HL-60/S4 treated with phorbol 12-myristate 13-acetate at 8.2 ng/mL for 4 days and 3 days (cell line): ENCODE measurements around the gene QDPR.

Source experiments
- in situ Hi-C: fragments of 300-500 bp; cut with MboI; formaldehyde crosslinking; loops from 2 replicates; pipeline ENCODE4 v1.15.0; 2022; ENCODE audit warnings: low sequenced_read_pairs

QDPR gene

DNA sequence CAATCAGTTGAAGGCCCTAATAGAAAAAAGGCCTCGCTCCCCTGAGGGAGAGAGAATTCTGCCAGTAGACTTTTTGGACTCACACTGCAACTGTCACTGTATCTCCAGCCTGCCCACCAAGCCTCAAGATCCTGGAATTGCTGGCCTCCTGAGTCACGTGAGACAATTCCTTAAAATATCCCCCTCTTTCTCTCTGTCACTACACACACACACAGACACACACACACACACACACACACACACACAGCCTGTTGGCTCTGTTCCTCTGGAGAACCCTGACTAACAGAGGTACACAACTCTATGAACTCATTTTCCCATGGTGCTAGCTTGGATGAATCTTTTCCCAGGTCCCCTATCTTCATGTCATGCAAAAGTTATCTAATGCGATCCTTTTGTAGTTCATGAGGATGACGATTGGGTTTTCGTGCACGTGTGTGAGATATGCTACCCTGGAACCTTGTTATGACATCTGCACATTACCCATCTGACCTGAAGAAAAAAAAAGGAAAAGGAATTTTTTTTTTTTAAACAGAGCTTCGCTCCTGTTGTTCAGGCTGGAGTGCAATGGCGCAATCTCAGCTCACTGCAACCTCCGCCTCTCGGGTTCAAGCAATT, 16.8 kb upstream of the QDPR start:
- in situ Hi-C loops = no loop called here

DNA sequence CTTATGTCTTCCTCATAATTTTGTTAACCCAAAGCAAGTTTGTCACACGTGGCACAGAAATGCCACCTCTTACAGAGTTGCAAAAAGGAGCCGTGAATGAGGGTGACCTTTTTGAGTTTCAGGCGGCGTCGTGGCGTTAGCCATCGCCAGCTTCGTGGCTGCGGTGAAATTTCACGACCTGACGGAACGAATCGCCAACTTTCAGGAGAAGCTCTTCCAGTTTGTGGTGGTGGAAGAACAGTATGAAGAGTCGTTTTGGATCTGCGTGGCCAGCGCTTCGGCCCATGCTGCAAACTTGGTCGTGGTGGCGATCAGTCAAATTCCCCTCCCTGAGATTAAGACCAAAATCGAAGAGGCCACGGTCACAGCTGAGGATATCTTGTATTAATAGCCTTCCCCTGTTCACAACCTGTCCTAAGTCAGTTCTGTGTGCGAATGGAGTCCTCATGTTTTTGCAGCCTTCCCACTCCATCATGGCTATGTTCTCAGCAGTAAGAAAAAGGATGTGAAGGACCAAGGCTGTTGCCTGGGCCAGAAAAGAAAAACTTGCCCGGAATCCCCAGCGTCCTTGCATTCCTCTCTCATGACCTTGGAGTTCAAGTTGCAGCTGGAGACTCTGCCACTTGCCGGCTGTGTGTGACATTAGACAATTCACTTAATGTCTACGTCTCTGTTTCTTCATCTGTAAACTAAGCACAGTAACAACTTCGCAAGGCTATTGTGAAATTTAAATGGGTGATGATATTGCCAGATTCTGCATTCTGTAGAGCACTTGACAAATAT, 15.0 kb upstream of the QDPR start:
- in situ Hi-C loops = no loop called here

DNA sequence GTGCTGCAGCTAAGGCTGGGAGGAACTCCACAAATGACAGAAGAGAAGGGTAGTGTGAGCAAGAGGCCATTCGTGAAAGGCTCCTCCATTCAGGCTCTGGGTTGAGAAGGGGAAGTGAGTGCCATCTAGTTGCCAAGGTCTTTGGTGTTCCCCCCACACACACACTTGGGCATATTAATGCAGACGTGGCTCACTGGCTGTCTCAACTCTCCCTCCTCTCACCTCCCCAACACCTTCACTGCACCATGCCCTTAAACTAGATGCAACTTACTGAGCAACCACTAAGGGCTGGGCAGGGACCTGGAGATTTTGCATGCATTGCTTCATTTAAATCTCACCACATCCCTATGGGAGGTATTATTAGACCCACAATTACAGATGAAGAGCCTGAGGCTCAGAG, 11.8 kb upstream of the QDPR start:
- in situ Hi-C loops = no loop called here

DNA sequence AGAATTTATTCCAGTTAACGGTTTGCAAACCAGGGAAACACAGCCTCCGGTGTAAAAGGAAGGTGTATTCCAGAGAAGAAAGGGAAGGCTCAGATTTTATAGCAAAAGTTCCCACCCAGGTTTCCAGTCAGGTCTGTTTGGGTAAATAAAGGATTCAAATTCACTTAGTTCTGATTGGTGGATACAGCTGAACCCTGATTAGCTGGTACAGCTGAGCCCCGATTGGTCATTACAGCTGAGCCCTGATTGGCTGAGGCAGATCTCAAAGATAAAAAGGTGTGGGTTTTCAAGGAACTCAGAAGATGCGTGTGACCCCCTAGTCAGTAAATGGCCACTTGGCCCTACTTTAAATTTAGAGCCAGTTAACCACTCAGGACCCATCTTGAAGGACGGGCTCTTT, 9.7 kb upstream of the QDPR start:
- in situ Hi-C loops = no loop called here

DNA sequence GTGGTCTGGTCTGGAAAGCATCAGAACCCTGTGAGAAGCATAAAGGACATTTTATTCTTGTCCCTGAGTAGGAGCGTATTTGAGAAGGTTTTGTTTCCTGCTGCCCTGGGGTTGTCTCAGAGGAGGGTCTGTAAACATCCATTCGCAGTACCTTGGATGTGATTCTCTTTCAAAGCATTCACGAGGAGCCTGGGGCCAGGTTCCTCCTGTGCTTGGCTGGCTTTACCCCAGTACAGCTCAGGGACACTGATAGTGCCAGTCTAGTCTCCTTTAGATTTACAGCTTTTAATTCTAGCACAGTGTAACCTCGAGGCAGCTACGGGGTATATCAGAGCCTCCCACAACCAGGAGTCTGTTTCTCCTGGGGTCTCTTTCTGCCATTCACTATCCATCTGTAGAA, 5.8 kb upstream of the QDPR start:
- in situ Hi-C loops = no loop called here

DNA sequence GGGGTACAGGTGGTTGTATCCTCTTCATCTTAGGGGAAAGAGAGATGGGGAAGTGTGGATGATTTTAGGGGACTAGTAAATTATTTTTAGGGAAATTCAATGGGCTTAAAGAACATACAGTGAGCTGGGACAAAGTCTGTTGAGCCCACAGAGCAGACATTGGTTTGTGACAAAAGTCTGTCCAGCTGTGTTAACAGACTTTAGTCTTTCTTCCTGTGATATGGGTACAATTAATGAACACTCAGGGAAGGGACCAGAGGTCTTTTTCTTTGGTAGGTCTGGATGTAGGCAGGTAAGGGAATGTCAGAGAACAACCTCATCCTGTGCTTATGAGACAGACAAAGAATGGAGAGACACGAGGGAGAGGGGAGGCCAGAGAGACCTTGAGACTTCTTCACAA, 5.1 kb upstream of the QDPR start:
- in situ Hi-C loops = no loop called here

DNA sequence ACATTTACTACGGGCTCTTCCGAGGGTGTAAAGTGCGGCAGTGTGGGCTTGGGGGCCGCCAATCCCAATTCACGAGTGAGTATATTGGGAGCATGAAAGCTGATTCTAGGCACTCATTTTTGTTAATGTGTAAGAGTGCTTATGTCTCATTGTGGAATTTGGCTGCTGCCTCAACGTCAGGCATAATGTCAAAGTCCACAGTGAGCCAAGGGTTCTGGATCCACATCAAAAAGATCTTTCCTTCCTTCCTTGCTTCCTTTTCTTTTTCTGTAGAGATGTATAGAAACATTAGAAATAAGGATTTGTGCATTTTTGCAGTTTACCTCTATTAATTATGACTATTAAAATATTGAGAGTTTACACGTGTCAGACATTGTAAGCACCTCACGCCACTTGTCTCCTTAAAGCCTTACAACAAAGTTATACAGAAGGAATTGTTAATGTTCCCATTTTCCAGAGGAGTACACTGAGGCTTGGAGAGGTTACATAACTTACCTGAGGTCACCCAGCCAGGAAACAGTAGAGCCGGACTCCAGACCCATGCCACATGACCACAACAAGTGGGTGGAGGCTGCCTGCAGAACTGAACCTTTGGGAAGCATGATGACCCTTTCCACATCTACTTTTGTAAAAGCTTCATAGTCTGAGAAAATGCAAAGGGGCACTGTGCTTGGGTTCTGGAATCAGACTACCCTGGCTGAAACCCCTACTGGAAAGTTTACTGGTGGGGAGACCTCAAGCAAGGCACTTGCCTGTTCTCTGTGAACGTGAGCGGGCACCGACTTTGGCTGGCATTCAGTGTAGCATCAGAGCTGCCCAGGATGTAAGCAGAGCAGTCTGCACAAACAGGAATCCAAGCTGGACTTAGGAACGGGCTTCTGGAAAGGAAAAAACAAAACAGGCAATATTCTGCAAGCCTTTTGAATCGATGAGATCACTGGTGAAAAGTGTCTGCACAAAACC, 3.8 kb upstream of the QDPR start:
- in situ Hi-C loops = no loop called here

DNA sequence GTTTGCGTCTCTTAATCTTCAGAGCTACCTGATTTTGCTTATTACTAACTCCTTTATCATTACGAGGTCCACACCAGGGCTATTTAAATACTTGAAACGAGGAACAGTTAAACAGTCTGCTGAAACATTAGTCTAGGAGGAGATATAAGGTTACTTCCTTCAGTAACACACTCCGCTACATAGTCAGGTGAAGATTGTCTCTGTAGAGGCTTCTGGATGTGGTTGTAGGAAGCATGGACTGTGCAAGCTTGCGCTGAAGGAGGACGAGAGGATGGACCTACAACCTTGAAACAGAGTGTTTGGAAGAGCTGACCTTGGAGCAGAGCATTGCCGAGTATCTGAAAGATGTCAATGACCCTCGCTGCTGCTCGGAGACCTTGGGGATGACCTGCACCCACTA, 3.0 kb upstream of the QDPR start, which contains the start of gene CLRN2:
Gene CLRN2, plus strand, starts transcription at position 301 of the 400 bp plus-strand sequence. CDS start 102 bp downstream, outside the sequence.
- in situ Hi-C loops = no loop called here

DNA sequence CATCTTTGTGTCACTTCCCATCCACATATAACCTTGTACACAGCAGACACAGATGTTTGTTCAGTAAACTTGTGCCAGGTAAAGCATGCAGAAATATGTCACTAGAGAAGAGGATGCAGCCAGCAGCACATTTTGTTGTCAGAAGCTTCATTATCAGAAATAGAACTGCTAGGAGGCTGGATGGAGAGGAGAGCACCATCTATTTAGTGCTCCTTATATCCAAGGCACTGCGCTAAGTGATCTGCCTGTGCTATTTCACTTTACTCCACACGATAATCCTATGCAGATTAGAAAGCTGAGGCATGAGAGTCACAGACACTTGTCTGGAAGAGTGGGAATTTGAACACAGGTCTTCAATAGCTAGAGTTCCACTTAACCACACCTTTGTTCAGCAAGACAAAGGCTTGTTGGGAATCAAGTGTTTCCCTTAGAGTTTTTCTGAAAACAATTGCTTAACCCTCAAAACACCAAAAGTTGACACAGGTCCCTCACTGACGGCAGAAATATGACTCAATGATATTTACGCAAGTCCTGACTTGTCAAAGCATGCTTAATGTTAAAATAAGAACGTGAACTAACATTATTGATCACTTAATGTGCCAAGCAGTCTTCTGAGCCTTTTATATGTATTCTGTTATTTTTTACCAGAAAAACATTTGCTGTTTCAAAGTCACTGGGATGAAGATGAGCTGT, 1.2 kb upstream of the QDPR start:
- in situ Hi-C loops = no loop called here

DNA sequence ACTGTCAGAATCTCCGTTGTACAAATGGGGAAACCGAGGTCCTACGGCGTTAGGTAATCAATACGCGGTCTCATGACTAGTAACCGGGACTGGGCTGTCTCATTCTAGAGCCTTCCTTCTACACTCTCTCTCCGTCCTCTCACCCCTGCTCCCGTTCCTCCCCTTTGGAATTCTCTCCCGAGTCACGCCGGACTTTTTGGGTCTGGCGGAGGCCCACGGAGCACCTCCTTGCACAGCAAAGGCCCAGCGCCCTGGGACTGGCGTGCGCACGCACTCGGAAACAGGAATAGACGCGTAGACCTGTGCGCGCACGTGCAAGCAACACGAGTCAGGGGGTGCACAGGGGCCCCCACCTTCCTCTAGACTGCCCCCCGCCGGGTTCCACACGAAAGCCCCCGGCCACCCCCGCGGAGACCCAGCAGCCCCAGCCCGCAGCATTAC, 361 bp downstream of the QDPR start:
- in situ Hi-C loops = no loop called here

DNA sequence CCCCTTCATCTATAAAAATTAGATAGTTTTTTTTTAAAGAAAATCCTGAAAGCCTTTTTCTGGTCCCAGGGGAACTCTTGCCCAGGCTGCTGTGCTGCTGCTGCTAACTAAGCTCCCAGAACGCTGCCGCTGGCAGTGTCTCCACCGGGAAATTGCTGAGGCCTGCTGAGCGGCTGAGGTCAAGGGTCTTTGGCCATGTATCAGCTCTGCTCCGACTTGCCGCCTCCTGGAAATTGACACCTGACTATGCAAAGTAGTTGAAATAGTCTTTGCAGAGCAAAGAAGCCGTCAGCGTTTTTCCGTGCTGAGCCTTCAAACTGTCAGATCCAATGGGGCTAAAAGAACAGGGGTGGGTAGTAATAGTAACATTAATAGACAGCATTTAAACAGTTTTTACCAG, 839 bp downstream of the QDPR start:
- in situ Hi-C loops = no loop called here

DNA sequence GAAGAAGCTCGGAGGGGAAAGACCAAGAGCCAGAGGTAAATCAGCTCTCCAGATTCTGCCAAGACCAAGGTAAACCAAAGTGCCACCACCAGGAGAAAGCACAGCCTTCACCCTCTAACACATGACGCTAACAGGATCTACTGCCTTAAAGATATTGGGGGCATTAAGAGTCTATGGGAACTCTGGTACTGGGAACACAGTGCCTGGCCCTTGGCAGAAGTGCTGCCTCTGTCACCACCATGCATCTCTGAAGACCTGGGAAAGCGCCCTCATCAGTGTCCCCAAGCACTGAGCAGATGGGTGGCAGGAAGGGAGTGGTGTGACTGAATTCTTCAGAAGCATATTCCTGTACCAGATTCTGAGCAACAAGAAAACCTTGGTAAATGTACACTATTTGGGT, 1.3 kb downstream of the QDPR start:
- in situ Hi-C loops = no loop called here

DNA sequence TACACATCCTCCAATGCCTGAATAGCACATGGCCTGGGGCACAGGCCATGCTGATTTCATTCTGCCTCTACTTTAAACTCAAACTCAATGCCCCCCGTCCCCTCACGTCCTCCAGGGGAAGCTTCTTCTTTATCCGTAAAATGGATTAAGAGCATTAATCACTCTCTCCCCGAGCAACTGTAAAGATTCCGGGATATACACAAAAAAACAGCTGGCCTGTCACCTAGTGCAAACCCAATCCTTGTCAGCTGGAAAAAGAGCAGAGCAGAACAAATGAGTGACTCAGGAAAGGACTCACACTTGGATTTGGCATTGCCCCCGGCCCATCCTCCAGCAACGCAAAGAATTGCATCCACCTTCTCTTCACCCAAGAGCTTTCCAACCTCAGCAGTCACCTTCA, 7.8 kb downstream of the QDPR start:
- in situ Hi-C loops = no loop called here

DNA sequence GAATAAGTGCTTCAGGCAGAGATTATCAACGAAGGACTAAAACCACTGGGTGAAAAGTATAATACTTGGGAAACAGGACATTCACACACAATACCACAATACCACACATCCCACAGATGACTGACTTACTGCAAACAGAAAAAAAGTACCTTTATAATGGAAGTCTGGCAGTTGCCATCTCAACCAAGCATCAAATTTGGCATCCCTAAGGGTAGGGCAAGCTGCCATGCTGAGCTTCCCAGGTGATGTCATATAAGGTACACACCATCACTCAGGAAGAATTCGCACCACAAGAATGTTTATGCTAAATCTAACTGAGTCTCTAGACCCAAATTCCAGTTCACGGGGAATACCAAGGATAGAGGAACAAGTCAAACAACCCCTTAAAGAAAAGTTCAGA, 9.1 kb downstream of the QDPR start:
- in situ Hi-C loops = no loop called here

DNA sequence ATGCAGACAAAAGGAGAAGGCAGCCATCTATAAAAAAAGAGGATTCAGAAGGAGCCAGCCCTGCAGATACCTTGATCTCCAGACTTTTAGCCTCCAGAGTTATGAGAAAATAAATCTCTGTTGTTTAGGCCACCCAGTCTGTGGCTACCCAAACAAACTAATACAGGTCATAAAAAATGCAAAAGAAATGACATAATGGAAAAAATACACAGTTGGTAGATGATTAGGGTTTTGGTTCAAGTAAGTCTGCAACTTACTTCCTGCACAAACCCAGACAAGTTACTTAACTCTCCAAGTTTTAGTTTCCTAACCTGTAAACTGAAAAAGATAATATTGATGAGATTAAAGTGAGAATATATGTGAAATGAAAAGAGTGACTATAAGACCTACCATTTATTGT, 11.3 kb downstream of the QDPR start:
- in situ Hi-C loops = no loop called here

DNA sequence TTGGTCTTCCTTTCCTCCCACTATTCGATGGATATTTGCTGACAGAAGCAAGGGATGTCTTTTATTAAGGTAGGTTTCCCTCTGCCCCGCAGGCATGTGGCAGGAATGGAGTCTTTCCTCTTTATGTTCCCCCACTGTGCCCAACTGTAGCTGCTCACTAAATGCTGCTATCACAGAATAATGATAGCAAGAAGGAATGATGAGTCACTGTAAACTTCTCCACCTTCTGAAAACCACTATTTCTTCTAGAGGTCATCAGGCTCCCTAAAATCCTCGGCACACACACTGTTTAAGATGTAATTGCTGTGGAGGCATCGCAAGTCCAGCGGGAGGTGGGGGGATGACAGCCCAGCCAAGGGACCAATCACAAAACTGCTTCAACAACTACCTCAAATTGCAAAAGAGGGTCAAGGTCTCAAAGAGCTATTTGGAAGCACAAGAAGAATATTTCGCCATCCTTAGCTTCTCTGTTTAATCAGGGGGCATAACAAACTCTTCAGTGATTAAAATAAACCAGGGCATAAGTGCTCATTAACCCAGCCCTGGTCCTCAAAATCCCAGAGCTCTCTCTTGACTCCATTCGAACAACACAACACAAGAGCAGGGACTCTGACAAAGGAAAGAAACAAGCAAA, 13.9 kb downstream of the QDPR start:
- in situ Hi-C loops = no loop called here

DNA sequence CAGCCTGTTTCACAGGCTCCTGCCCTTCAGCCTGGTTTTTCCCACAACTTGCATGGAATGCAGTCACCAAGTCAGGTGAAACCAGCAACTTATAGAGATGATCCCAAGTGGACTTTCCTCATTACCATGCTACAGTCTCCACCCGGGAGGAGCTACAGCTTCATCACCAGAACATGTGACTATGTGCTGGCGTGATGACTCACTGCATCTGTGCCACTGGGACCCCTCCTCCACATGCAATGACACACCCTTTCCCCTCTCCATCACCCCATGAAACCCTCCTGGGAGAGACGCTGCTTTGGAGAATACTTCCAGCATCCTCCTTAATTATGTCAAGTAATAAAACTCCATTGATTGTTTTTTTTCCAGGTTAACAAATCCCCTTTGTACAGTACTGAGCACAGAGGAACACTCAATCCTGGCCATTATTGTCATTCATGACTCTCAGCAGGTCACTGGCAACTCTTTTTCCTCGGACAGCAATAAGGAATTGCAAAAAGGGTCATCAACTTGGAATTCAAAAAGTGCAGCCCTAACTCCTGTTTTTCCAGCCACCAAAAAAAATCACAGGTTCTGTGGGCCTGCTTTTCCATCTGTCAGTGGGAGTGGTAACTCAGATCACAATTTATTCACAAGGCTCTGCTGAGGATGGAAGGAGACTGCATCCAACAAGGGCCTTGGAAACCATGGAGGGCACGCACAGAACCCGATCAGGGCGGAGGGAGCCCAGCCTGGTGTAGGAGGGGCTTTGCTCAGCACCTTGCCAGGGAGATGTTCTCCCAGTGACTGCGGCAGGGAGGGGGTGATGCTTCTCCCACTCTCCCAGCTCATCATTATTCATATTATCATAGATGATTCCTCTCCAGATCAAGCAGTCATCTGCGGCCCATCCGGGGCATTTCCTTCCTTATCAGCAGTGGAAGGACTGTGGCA, 17.4 kb downstream of the QDPR start:
- in situ Hi-C loops = no loop called here

DNA sequence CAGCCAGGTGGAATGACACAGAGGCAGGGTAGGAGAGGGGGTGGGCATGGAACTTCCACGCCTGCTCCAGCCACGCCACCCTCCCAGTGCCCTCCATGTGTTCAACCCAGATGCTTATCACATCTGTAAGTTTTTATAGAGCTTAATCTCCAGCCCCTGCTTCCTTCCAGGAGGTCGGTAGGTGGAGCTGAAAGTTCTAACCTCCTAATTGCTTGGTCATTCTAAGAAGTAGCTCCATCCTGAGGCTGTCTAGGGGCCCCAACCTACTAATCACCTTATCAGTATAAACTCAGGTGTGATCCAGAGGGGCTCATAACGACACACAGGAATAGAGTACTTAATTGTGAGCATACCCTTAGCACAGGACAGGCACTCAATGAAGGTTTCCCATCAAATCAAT, 18.3 kb downstream of the QDPR start:
- in situ Hi-C loops = no loop called here

DNA sequence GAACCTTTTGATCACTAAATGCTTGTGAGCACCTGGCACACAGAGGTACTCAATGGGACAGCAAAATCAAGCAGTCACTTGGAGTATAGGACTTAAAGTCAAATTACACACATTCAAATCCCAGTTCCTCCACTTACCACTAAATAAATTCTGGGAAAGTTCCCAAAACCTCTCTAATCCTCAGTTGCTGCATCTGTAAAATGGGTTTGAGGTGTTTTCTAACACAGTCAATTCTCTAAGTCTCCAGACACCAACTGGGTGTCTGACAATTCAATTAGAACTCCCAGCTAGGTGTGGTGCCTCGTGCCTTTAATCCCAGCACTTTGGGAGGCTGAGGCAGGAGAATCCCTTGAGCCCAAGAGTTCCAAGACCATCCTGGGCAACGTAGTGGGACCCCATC, 19.0 kb downstream of the QDPR start:
- in situ Hi-C loops = no loop called here
